HCT116 (cell line): Measurements from ENCODE around the gene HSPA12A. TPM values are rescaled to one million over a fixed set of nuclear protein-coding genes. Genes with fewer than 3 reads are reported as not detected.

Experiments used
- ATAC-seq: fragments of 200-7000 bp; cut with Tn5 transposase; 2 replicates; pipeline ENCODE4 v1.9.1; 2020; ENCODE audit warnings: mild to moderate bottlenecking, moderate library complexity
- BruUV-seq: library from RNA; stranded (reverse); fragments of 400-500 nt; replicated peaks from 2 replicates; lab custom pipeline; 2021; lab: Mats Ljungman, UMichigan
- CTCF ChIA-PET: fragments of 300-600 bp; sonication (Branson Sonifier 250); formaldehyde crosslinking; loops from one replicate; lab custom pipeline; 2021; ENCODE audit warnings: antibody characterized with exemption; lab: Charles Lee
- POLR2A ChIA-PET: fragments of 300-600, 350-600 bp; sonication (Branson Sonifier 250); formaldehyde crosslinking; loops from one replicate; lab custom pipeline; 2021; ENCODE audit warnings: antibody characterized with exemption; lab: Charles Lee
- RAD21 ChIA-PET, 2 experiments: fragments of 300-600 bp; sonication (Branson Sonifier 250); formaldehyde crosslinking; loops; one replicate each; lab custom pipeline; 2023; ENCODE audit warnings: low total read pairs in 2 of 2; ENCODE audit not compliant: uncharacterized antibody in 2 of 2, unreplicated experiment in 2 of 2, low non-redundant PET in 1 of 2; lab: Charles Lee
- DNase-seq: peaks from one replicate; pipeline ENCODE4 v3.0.0-alpha.2; 2010; ENCODE audit warnings: low read depth, low spot score
- H2AFZ ChIP-seq: fragments of 200-600 bp; shearing (Covaris generic), sonication (generic); 2 replicates; pipeline ENCODE4 v1.6.1; 2017; ENCODE audit warnings: low read depth, mixed run types, mixed read lengths, antibody characterized with exemption, low read length; ENCODE audit not compliant: poor library complexity, severe bottlenecking
- H3K27ac ChIP-seq: 2 replicates; pipeline ENCODE4 v1.5.1; 2012; ENCODE audit warnings: low read depth, low read length
- H3K27me3 ChIP-seq: fragments of 200-600 bp; sonication (generic); 2 replicates; pipeline ENCODE4 v1.6.1; 2016; ENCODE audit warnings: mixed run types, low read length, mixed read lengths; ENCODE audit not compliant: insufficient read depth
- H3K36me3 ChIP-seq, 2 experiments: fragments of 200-500 bp in 1 of 2; fragments of 200-600 bp in 1 of 2; sonication (Bioruptor generic) in 1 of 2; sonication (generic) in 1 of 2; 2 replicates each; pipeline versions ENCODE4 v1.5.1 to v1.6.1; 2014 to 2016; ENCODE audit warnings: low read length in 2 of 2, inconsistent platforms in 1 of 2, mixed read lengths in 1 of 2, mixed run types in 1 of 2; ENCODE audit not compliant: insufficient read depth in 2 of 2, control insufficient read depth in 1 of 2
- H3K4me1 ChIP-seq, 2 experiments: fragments of 200-600 bp in 1 of 2; sonication (generic) in 1 of 2; 2 replicates each; pipeline versions ENCODE4 v1.5.1 to v1.6.1; 2012 to 2017; ENCODE audit warnings: low read length in 2 of 2, inconsistent platforms in 1 of 2, mild to moderate bottlenecking in 1 of 2, mixed read lengths in 1 of 2, mixed run types in 1 of 2, moderate library complexity in 1 of 2; ENCODE audit not compliant: insufficient read depth in 2 of 2, control insufficient read depth in 1 of 2
- H3K4me2 ChIP-seq: fragments of 200-600 bp; sonication (generic); 2 replicates; pipeline ENCODE4 v1.6.1; 2017; ENCODE audit warnings: mixed run types, low read length, mixed read lengths
- H3K4me3 ChIP-seq, 2 experiments: fragments of 200-600 bp in 1 of 2; sonication (generic) in 1 of 2; replicated peaks in 1 of 2; 2 replicates each; pipeline ENCODE4 v1.5.1; 2011 to 2016; ENCODE audit warnings: low read length in 2 of 2, control low read depth in 1 of 2, low read depth in 1 of 2, mild to moderate bottlenecking in 1 of 2, mixed read lengths in 1 of 2, mixed run types in 1 of 2
- H3K79me2 ChIP-seq: fragments of 200-600 bp; sonication (generic); 2 replicates; pipeline ENCODE4 v1.6.1; 2017; ENCODE audit warnings: mild to moderate bottlenecking, mixed run types, low read length, moderate library complexity, mixed read lengths; ENCODE audit not compliant: insufficient read depth
- H3K9ac ChIP-seq: fragments of 200-600 bp; sonication (generic); 2 replicates; pipeline ENCODE4 v1.6.1; 2016; ENCODE audit warnings: low read length, mixed read lengths
- H3K9me2 ChIP-seq: fragments of 200-600 bp; sonication (generic), shearing (Covaris generic); 2 replicates; pipeline ENCODE4 v1.6.1; 2017; ENCODE audit warnings: mixed run types, mild to moderate bottlenecking, moderate library complexity; ENCODE audit not compliant: insufficient read depth
- H3K9me3 ChIP-seq, 2 experiments: fragments of 200-500 bp in 1 of 2; fragments of 200-600 bp in 1 of 2; sonication (Bioruptor generic) in 1 of 2; sonication (generic) in 1 of 2; 2 replicates each; pipeline ENCODE4 v1.6.1; 2014 to 2017; ENCODE audit warnings: low read length in 2 of 2, mixed read lengths in 2 of 2, inconsistent platforms in 1 of 2, low read depth in 1 of 2, mild to moderate bottlenecking in 1 of 2, mixed run types in 1 of 2, moderate library complexity in 1 of 2; ENCODE audit not compliant: control insufficient read depth in 1 of 2, insufficient read depth in 1 of 2
- H4K20me1 ChIP-seq: fragments of 200-600 bp; sonication (generic), shearing (Covaris generic); 2 replicates; pipeline ENCODE4 v1.6.1; 2017; ENCODE audit warnings: mixed run types, mild to moderate bottlenecking, moderate library complexity; ENCODE audit not compliant: insufficient read depth
- CTCF ChIP-seq, 3 experiments: fragments of 200-600 bp in 1 of 3; sonication (generic) in 1 of 3; IDR thresholded peaks in 2 of 3; conservative IDR thresholded peaks in 1 of 3; 2 replicates each; pipeline ENCODE4 v1.5.1; 2012 to 2017; ENCODE audit warnings: low read depth in 2 of 3, low read length in 2 of 3, antibody characterized with exemption in 1 of 3, borderline replicate concordance in 1 of 3, control low read depth in 1 of 3, mild to moderate bottlenecking in 1 of 3, mixed read lengths in 1 of 3, mixed run types in 1 of 3, moderate library complexity in 1 of 3; ENCODE audit not compliant: insufficient read depth in 1 of 3
- EGR1 ChIP-seq: IDR thresholded peaks from 2 replicates; pipeline ENCODE4 v1.6.1; 2012; ENCODE audit warnings: low read depth
- ELF1 ChIP-seq: IDR thresholded peaks from 2 replicates; pipeline ENCODE4 v1.6.1; 2012; ENCODE audit warnings: low read depth, borderline replicate concordance
- EZH2 ChIP-seq: fragments of 200-600 bp; sonication (generic); IDR thresholded peaks from 2 replicates; pipeline ENCODE4 v1.6.1; 2017; ENCODE audit warnings: antibody characterized with exemption, mixed run types
- FOSL1 ChIP-seq: IDR thresholded peaks from 2 replicates; pipeline ENCODE4 v1.6.1; 2012; ENCODE audit warnings: low read depth
- POLR2A ChIP-seq: IDR thresholded peaks from 2 replicates; pipeline ENCODE4 v1.7.0; 2011; ENCODE audit warnings: borderline replicate concordance; ENCODE audit not compliant: insufficient read depth, insufficient read length; ENCODE audit errors: extremely low read depth
- REST ChIP-seq: IDR thresholded peaks from 2 replicates; pipeline ENCODE4 v1.6.1; 2012; ENCODE audit warnings: low read depth
- SP1 ChIP-seq: IDR thresholded peaks from 2 replicates; pipeline ENCODE4 v1.6.1; 2012; ENCODE audit warnings: low read depth
- SRF ChIP-seq: IDR thresholded peaks from 2 replicates; pipeline ENCODE4 v1.6.1; 2012; ENCODE audit warnings: low read depth
- TCF7L2 ChIP-seq: IDR thresholded peaks from 2 replicates; pipeline ENCODE4 v1.7.0; 2011; ENCODE audit warnings: borderline replicate concordance, inconsistent platforms; ENCODE audit not compliant: insufficient read depth, insufficient read length; ENCODE audit errors: extremely low read depth
- ZBTB33 ChIP-seq: IDR thresholded peaks from 2 replicates; pipeline ENCODE4 v1.6.1; 2011; ENCODE audit warnings: mild to moderate bottlenecking, low read length, moderate library complexity; ENCODE audit not compliant: insufficient replicate concordance; ENCODE audit errors: extremely low read depth
- ZFX ChIP-seq: fragments of 450-650 bp; IDR thresholded peaks from 2 replicates; pipeline ENCODE4 v1.6.1; 2017
- ZNF274 ChIP-seq: fragments of 200-500 bp; sonication (Bioruptor generic); IDR thresholded peaks from 2 replicates; pipeline ENCODE4 v1.6.1; 2014; ENCODE audit warnings: mild to moderate bottlenecking, low read depth, low read length, inconsistent platforms
- intact Hi-C: fragments of 100-400 bp; cut with micrococcal nuclease; formaldehyde crosslinking; loops from 2 replicates; pipeline ENCODE4 v1.10.0; 2022
- total RNA-seq: library from RNA; stranded (reverse); gene quantifications from one replicate; pipeline ENCODE4 v1.2.1, GENCODE V29; 2021; ENCODE audit not compliant: unreplicated experiment
- TF ChIP-seq, protein P1 (sequence below): IDR thresholded peaks from 2 replicates; pipeline ENCODE4 v1.6.1; 2012

HSPA12A gene
- total RNA-seq, 1 experiment from 2014 or later, result 19.8 TPM

DNA sequence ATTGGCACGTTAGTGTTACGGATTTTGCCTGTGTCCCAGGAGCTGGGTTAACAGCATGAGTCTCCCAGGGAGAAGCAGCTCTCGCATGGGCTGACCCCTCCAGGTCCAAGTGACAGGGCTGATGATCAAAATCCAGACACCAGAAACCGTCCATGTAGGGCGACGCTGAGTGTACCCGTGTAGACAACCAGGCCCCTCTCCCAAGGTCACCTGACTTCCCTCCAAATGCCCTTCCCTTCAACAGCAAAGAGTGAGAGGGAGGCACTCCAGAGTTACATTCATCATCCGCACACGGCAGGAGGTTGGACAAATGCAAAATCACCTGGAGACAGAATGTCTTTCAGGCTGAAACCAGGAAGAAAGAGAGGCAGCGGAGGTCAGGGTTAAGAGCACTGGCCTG is 14.9 kb upstream of the HSPA12A start:
- H3K9me3 ChIP-seq, result no peaks in the 10 kb centered on the region
- H3K9ac ChIP-seq, result no peak overlapping the region
- DNase-seq (no peak), ATAC-seq (no peak)
- no peaks in the 10 kb centered on the region for H3K79me2 ChIP-seq
- CTCF ChIA-PET, result no interaction called here
- POLR2A ChIA-PET, result no interaction called here
- no TSS peak for BruUV-seq
- no peak overlapping the region for H3K4me3 ChIP-seq
- RAD21 ChIA-PET, result no interaction called here
- H3K27me3 ChIP-seq, result no peaks in the 10 kb centered on the region
- H3K4me1 ChIP-seq, result peaks cover 0 to 5% of the 10 kb centered on the region in 2 experiments; a peak in 1 of 4 replicates
- no peaks in the 10 kb centered on the region for H3K36me3 ChIP-seq
- H2AFZ ChIP-seq, result no peak overlapping the region
- TF ChIP-seq ELF1 (no peak), ZBTB33 (no peak), CTCF (IDR thresholded peaks at IDR 0.05 in 2 of 3, conservative IDR thresholded peaks at IDR 0.05 in 1 of 3; ENCODE audit: borderline replicate concordance in 1 of 3, insufficient read depth in 1 of 3, low read depth in 2 of 3, low read length in 2 of 3) (no peak), SRF (no peak), REST (no peak), TCF7L2 (no peak), FOSL1 (no peak), ZNF274 (no peak), EZH2 (no peak), EGR1 (no peak), SP1 (no peak), POLR2A (no peak), ZFX (no peak)
- TF ChIP-seq, protein P1, sequence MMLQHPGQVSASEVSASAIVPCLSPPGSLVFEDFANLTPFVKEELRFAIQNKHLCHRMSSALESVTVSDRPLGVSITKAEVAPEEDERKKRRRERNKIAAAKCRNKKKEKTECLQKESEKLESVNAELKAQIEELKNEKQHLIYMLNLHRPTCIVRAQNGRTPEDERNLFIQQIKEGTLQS, result no peak
- no peaks in the 10 kb centered on the region for H3K9me2 ChIP-seq
- intact Hi-C loops, result no loop called here
- H3K4me2 ChIP-seq, result no peak overlapping the region
- no peaks in the 10 kb centered on the region for H4K20me1 ChIP-seq
- H3K27ac ChIP-seq, result no peak overlapping the region
